Stimulated activated CD8-positive, alpha-beta memory T cell treated with anti-CD3 and anti-CD28 coated beads, Interleukin-15, amount 100 ng/mL, for 1 hour (primary cell): Measurements from ENCODE around the gene MTCH2.
"Not testable (repeated sequence)": the region's sequence is repeated elsewhere in the genome, so short reads cannot be mapped to it uniquely, and the experiment has no call there.

Experiments
- DNase-seq: peaks from one replicate; pipeline ENCODE4 v3.0.0-alpha.2; 2020; ENCODE audit warnings: low read depth

The MTCH2 gene

DNA sequence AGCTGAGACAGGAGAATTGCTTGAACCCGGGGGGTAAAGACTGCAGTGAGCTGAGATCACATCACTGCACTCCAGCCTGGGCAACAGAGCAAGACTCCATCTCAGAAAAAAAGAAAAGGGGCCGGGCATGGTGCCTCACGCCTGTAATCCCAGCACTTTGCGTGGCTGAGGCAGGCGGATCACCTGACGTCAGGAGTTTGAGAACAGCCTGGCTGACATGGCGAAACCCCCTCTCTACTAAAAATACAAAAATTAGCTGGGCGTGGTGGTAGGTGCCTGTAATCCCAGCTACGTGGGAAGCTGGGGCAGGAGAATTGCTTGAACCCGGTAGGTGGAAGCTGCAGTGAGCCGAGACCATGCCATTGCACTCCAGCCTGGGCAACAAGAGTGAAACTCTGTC is 6.0 kb downstream of the MTCH2 start:
- DNase-seq = not testable (repeated sequence)

- DNase-seq = no peak
Observed at GRCh38 chr11:47631473-47631872, 10.9 kb downstream of the MTCH2 start.

- no peak for DNase-seq
Observed at GRCh38 chr11:47628026-47628425, 14.3 kb downstream of the MTCH2 start.

DNA sequence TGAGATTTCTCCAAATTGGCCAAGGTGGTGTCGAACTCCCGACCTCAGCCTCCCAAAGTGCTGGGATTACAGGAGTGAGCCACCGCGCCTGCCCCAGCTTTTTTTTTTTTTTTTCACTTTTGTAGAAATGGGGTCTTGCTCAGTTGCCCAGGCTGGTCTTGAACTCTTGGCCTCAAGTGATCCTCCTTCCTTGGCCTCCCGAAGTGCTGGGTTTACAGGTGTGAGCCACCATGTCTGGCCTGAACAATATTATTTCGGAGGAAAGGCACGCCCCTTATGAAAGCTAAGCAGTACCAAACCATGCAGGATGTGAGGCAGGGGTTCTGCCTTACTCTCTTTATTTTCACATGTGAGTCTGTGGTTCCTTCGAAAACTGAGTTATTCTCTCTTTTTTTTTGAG is 16.1 kb downstream of the MTCH2 start:
- DNase-seq = no peak

DNA sequence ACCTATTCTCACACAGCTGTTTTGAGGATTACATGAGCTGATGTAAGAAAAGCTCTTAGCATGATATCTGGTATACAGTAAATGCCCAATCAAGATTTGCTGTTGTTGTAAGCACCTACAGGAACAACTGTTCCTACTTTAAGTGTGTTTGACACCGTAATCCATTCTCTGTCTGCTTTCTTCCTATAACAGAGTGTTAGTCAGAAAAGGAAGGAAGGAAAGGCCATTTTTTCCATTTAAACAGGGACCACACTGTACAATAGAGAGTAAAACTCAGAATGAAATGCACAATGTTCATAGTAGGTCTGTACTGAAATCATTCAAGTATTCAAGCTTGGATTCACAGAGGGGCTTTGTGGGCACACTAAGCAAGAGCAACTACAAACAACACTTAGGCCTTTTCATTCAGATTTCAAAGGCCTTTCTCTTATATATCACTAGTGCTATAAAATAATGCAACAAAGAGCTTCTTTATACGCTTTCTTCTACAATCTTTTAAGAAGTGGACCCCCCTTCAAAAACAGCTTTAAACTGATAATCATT is 21.5 kb downstream of the MTCH2 start:
- DNase-seq = no peak

- DNase-seq = no peak
Observed at GRCh38 chr11:47617417-47617809, 24.9 kb downstream of the MTCH2 start.

GRCh38 chr11:47616726-47617416 is 25.5 kb downstream of the MTCH2 start:
- no peak for DNase-seq

DNA sequence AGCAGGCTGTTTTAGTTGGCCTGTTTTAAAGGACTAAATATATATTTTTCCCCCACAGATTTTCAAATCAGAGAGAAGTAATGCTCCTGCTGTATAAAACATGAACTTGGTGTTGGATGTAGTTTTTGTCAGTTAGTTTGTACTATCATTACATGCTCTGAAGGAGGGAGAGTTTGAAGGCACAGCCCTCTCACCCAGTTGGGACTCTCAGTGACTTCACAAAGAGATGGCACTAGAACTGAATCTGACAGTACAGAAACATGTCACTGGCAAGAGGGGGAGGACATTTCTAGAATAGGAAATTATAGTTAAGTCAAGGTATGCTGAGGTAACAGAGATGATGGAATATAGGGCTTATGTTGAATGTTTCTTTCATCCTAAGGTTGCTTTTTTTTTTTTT is 27.1 kb downstream of the MTCH2 start:
- DNase-seq = no peak

DNA sequence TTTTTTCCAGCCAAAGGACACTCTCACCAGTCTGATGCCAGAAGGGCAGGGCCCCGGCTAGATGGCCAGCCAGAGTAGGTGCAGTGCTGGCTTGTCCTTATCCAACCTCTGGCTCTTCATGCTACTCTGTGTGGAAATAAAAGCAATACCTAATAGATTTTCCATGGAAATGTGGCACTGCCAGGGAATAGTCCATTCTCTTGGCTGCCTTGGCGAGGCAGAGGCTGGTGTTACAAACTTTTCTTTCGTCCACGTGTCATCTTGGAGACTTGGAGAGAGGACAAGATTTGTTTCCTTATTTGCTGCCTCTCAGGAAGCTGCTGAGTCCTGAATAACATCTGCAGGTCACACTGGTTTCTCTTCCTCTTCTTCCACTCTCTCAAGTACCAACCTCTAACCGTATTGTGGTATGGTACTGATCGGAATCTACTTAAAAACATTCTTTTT is 31.0 kb downstream of the MTCH2 start:
- DNase-seq = no peak

- no peak for DNase-seq
Observed at GRCh38 chr11:47609675-47610074, 32.7 kb downstream of the MTCH2 start.

DNA sequence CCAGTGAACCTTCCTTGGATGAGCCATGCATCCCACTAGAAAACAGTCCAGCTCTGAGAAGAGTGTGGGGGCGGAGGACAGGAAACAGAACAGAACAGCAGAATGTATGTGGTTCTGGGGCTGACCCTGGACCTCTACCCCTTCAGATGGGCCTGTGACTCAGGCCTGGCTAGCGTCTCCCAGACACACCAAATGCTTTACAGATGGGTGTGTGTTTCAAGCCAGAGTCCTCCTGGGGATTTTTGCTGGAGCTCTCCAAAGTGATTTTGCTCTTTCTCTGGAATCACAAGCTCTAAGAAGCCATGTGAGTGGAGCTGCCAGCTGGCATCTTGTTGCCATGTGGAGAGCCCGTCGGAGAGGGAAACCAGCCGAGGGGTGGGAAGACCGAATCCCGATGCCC is 35.0 kb downstream of the MTCH2 start:
- no peak for DNase-seq

- no peak for DNase-seq
Observed at GRCh38 chr11:47606731-47607130, 35.6 kb downstream of the MTCH2 start.

DNA sequence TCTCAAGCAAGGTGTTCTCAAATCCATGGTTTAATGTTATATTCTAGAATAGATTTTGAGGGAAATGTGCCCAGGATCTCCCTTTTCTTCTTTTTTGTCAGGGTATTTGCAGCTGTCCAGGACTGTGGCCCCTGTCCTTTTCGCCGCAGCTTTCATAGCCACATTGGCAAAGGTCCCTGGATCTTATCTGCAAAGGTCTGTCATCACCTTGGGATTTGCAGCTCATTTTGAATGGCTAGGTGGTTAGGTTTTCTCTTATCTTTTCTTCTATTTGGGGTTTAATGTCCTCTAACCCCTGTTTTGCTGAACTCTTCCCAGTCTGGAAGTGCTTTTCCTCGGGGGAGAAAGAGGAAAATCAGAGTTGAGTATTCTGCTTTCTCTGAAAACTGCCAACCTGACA is 36.4 kb downstream of the MTCH2 start:
- DNase-seq = no peak

- DNase-seq = no peak
Observed at GRCh38 chr11:47603295-47603694, 39.1 kb downstream of the MTCH2 start.

- DNase-seq = no peak
Observed at GRCh38 chr11:47599902-47600301, 42.5 kb downstream of the MTCH2 start.

DNA sequence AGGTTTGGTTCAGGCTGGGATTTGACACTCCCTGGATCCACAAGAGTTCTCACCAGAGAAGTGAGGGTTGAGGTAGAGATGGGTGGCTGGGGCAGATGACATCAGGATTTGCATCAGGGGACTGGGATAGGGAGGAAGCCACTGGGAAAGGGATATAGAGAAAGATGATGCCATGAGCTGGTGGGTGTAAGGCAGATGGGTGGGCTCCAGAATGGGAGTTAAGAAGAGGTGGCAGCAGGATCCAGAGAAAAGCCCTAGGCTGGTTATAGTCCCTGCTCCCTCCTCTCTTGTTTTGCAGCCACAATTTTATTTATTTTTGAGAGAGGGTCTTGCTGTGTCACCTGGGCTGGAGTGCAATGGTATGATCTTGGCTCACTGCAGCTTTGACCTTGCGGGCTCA is 46.4 kb downstream of the MTCH2 start:
- no peak for DNase-seq

DNA sequence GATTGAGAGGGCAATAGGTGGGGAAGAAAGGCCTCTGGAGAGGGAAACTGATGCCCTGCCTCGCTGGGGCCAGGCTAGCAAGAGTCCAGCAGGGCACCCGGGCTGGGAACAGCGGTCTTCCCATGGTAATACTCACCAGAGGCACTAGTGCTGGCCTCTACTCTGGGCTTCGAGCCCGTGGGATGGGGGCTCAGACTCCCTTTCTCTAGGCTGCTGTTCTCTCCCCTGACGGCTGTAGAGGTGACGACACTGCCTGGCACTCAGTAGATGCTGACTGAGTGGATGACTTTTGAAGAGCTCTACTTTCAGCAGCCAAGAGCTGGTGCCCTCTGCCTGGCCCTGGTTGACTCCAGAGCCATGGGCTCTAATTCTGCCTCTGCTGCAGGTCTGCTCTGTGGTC is 47.3 kb downstream of the MTCH2 start:
- no peak for DNase-seq

DNA sequence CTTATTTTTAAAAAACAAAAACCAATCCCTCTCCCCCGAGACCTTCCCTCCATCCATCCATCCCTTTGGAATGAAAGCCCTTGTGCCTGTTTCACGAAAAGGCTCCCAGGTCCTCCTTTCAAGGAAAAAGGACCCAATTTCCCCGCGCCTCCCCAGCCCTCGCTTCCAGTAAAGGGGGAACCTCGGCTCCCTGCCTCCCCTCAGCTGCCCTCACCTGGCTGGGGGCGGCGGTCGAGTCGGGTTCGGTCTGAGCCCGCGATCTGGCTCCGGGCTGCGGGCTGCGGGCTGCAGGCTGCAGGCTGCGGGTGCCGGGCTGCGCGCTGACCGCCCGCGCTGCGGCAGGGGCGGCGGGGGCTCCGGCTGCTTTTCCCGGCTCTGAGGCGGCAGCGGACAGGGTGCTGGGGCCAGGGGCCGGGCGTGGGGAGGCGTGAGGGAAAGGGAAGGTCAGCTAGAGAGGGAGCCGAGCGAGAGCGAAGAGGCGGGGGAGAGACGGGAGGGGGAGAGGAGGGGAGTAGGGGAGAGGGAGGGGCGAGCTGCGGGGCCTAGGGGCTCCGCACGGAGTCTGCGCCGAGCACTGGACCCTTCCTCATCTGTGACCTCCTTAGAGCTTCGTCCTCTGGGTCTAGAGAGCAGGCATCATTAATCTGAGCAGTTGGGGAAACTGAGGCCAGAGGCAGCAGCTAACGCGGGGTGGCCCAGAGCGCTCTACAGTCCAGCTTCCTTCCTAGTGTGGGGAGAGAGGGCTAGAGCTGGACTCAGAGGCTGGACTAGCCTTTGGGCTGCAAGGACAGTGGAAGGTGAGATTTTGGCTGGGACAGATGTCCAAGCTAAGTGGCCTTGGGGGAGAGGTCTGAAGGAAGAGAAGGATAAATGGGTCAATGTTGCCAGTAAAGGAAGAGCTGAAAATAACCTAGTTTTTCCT is 48.2 kb downstream of the MTCH2 start, which contains the start of gene C1QTNF4:
Gene C1QTNF4, minus strand, starts transcription at position 478 of the 922 bp plus-strand sequence. CDS start 3,601 bp downstream, outside the sequence.
- DNase-seq = no peak

- no peak for DNase-seq
Observed at GRCh38 chr11:47593492-47593933, 48.8 kb downstream of the MTCH2 start.

DNA sequence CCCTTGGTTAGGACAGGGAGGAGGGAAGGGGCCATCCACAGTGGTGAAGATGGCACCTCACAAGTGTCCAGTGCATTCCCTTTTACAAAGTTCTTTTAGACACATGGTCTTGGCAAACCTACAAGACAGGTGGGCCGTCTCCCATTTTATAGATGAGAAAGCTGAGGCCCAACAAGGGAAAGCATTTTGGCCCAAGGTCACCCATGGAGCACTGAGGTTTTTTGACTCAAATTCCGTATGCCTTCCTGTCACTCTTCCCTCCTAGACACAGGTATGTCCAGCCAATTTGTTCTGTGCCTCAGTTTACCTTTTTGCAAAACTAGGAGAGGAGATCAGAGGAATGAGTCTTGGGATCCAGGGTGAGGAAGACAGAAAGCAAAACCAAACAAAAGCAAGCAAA is 49.4 kb downstream of the MTCH2 start:
- no peak for DNase-seq

DNA sequence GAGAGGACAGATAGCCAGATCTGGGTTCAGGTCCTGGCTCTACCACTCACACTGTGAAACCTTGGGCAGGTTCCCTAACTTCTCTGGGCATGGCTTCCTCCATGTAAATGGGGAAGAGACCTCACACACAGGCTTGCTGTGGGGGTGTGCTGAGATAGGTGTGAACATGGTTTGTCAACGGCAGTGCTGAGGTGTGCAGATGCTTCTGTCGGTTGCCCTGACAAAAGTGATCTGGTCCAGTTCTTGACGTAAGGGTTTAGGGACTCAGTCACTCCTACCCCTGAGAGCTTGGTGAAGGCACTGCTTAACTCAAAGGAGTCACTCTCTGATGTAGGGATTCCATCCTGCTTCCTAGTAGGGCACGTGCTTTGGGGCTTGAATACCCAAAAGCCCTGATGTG is 50.1 kb downstream of the MTCH2 start:
- no peak for DNase-seq

GRCh38 chr11:47591764-47592163 is 50.6 kb downstream of the MTCH2 start:
- DNase-seq = no peak
